K562 (cell line): ENCODE results near the gene GJB2. TPM values are rescaled to one million over a fixed set of nuclear protein-coding genes. Genes with fewer than 3 reads are reported as not detected.

Experiments
- BCLAF1 ChIP-seq, 2 experiments: fragments of 450-650 bp in 1 of 2; IDR thresholded peaks; 2 replicates each; pipeline ENCODE4 v1.6.1; 2011 to 2017; ENCODE audit warnings: low read depth in 2 of 2, antibody characterized with exemption in 1 of 2, borderline replicate concordance in 1 of 2, low read length in 1 of 2, mild to moderate bottlenecking in 1 of 2, mixed read lengths in 1 of 2; ENCODE audit not compliant: control insufficient read depth in 1 of 2
- CHD4 ChIP-seq: fragments of 200-600 bp; sonication (generic); IDR thresholded peaks from 3 replicates; pipeline ENCODE4 v1.6.1; 2012; ENCODE audit warnings: low read depth, mild to moderate bottlenecking, mixed read lengths, low read length, inconsistent platforms; ENCODE audit not compliant: insufficient read depth, insufficient replicate concordance, poor library complexity, severe bottlenecking
- HES1 ChIP-seq: fragments of 450-650 bp; IDR thresholded peaks from 2 replicates; pipeline ENCODE4 v1.6.1; 2016; ENCODE audit warnings: low read depth, mild to moderate bottlenecking, moderate library complexity
- MCM5 ChIP-seq: fragments of 450-650 bp; IDR thresholded peaks from 2 replicates; pipeline ENCODE4 v1.6.1; 2016; ENCODE audit warnings: low read depth
- PYGO2 ChIP-seq: fragments of 450-650 bp; IDR thresholded peaks from 2 replicates; pipeline ENCODE4 v1.6.1; 2016; ENCODE audit warnings: mild to moderate bottlenecking, missing genetic modification characterization, moderate library complexity, missing compliant biosample characterization
- SRSF1 ChIP-seq: fragments of 200-400 bp; formaldehyde crosslinking; IDR thresholded peaks from 2 replicates; pipeline ENCODE4 v1.6.1; 2017; ENCODE audit warnings: mild to moderate bottlenecking, low read depth, low read length, moderate library complexity
- SRSF7 ChIP-seq: fragments of 200-400 bp; formaldehyde crosslinking; optimal IDR thresholded peaks from 2 replicates; pipeline ENCODE3; 2017; ENCODE audit warnings: mild to moderate bottlenecking, low read depth, low read length
- STAG1 ChIP-seq: sonication (generic); formaldehyde crosslinking; IDR thresholded peaks from 2 replicates; pipeline ENCODE4 v1.5.0; 2020; ENCODE audit warnings: missing genetic modification reagents, borderline replicate concordance
- ZBTB40 ChIP-seq, 2 experiments: fragments of 450-650 bp in 1 of 2; sonication (generic) in 1 of 2; formaldehyde crosslinking in 1 of 2; IDR thresholded peaks; 2 replicates each; pipeline versions ENCODE4 v1.7.1 to v1.9.0; 2016 to 2022; ENCODE audit warnings: inconsistent platforms in 1 of 2, mild to moderate bottlenecking in 1 of 2, missing genetic modification reagents in 1 of 2
- ZBTB7A ChIP-seq: IDR thresholded peaks from 2 replicates; pipeline ENCODE4 v1.6.1; 2011; ENCODE audit warnings: low read depth, mild to moderate bottlenecking, low read length, moderate library complexity, borderline replicate concordance; ENCODE audit not compliant: control insufficient read depth
- ZNF165 ChIP-seq: fragments of 250-450 bp; sonication (Bioruptor Pico); IDR thresholded peaks from 2 replicates; pipeline ENCODE4 v1.4.0; 2020; ENCODE audit warnings: borderline replicate concordance
- polyA plus RNA-seq, 8 experiments: library from polyadenylated mRNA; depleted of rRNA in 4 of 8; stranded (reverse) in 5 of 8; unstranded in 3 of 8; fragments of >200 nt; fragmentation: Nextera tagmentation in 2 of 8; fragmentation: Illumina TruSeq in 1 of 8; extraction: Ambion mirVana in 2 of 8; extraction: Trizol in 1 of 8; gene quantifications; 2 replicates each; pipeline versions ENCODE4 v1.2.1 to v1.2.3, GENCODE V29; 2011 to 2014; ENCODE audit warnings: inconsistent platforms in 1 of 8, missing spikeins in 1 of 8
- total RNA-seq, 7 experiments: library from RNA; depleted of rRNA in 6 of 7; stranded (reverse); fragments of >200 nt in 6 of 7; fragmentation: Illumina TruSeq in 2 of 7; extraction: Trizol in 2 of 7; gene quantifications; 2 replicates each; pipeline versions ENCODE4 v1.2.1 to v1.2.3, GENCODE V29; 2011 to 2021; ENCODE audit warnings: low replicate concordance in 1 of 7
- TF ChIP-seq, protein P1 (sequence below): sonication (generic); formaldehyde crosslinking; IDR thresholded peaks from 2 replicates; pipeline ENCODE4 v1.9.0; 2022; ENCODE audit warnings: mild to moderate bottlenecking, missing genetic modification reagents

GJB2 gene
- total and polyA plus RNA-seq, 9 of the 15 experiments (the other 6 are each of a cell fraction or from before 2014, with no cell fraction given): not detected

GRCh38 chr13:20188667-20189553, 3.8 kb downstream of the GJB2 start (continued):
- no peak for TF ChIP-seq BCLAF1 (IDR thresholded peaks at IDR 0.05; ENCODE audit: borderline replicate concordance in 1 of 2, control insufficient read depth in 1 of 2, low read depth in 2 of 2, low read length in 1 of 2)
- no peak for TF ChIP-seq PYGO2 (tag)
- TF ChIP-seq MCM5: no peak
- no peak for TF ChIP-seq ZNF165 (CRISPR knock-in tag)
- TF ChIP-seq SRSF1: no peak
- TF ChIP-seq STAG1 (CRISPR knock-in tag): no peak
- no peak for TF ChIP-seq SRSF7
- no peak for TF ChIP-seq CHD4
- no peak for TF ChIP-seq ZBTB7A
- no peak for TF ChIP-seq HES1
- TF ChIP-seq, protein P1, sequence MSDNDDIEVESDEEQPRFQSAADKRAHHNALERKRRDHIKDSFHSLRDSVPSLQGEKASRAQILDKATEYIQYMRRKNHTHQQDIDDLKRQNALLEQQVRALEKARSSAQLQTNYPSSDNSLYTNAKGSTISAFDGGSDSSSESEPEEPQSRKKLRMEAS (CRISPR knock-in tag): peak; percentile 54; the same call in 1 of the 2 replicates
- peak; percentile 84 for TF ChIP-seq ZBTB40 (IDR thresholded peaks at IDR 0.05)
- TF ChIP-seq ZBTB40 (CRISPR knock-in tag; IDR thresholded peaks at IDR 0.05): no peak
